ENCODE measurements around the gene REPIN1. TPM values are rescaled to one million over a fixed set of nuclear protein-coding genes. Genes with fewer than 3 reads are reported as not detected.

Gene REPIN1
- total and polyA plus RNA-seq, 9 of the 15 experiments (the other 6 are each of a cell fraction or from before 2014, with no cell fraction given): 8.1 to 283 (median 94.3) TPM

GRCh38 chr7:150400008-150400787 is 31.6 kb downstream of the REPIN1 start (continued):
- TF ChIP-seq, protein P1, sequence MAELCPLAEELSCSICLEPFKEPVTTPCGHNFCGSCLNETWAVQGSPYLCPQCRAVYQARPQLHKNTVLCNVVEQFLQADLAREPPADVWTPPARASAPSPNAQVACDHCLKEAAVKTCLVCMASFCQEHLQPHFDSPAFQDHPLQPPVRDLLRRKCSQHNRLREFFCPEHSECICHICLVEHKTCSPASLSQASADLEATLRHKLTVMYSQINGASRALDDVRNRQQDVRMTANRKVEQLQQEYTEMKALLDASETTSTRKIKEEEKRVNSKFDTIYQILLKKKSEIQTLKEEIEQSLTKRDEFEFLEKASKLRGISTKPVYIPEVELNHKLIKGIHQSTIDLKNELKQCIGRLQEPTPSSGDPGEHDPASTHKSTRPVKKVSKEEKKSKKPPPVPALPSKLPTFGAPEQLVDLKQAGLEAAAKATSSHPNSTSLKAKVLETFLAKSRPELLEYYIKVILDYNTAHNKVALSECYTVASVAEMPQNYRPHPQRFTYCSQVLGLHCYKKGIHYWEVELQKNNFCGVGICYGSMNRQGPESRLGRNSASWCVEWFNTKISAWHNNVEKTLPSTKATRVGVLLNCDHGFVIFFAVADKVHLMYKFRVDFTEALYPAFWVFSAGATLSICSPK (IDR thresholded peaks at IDR 0.05; ENCODE audit: borderline replicate concordance): no peak
- TF ChIP-seq HDAC2 (IDR thresholded peaks at IDR 0.05) (peak; percentile 65; the same call in 1 of the 2 replicates), ZNF695 (CRISPR knock-in tag; IDR thresholded peaks at IDR 0.05) (no peak), NFIC (IDR thresholded peaks at IDR 0.05) (0 out of 2 replicates have a peak, but pooled peaks have one; percentile 4), PTTG1 (tag; IDR thresholded peaks at IDR 0.05; ENCODE audit: low read depth) (no peak), HNRNPK (IDR thresholded peaks at IDR 0.05; ENCODE audit: low read depth, low read length, poor library complexity, severe bottlenecking) (no peak), KDM1A (IDR thresholded peaks at IDR 0.05) (peak in 1 of 2 experiments; percentile 82), ZNF140 (CRISPR knock-in tag; IDR thresholded peaks at IDR 0.05) (no peak), MAFK (IDR thresholded peaks at IDR 0.05; ENCODE audit: low read length) (peak; percentile 75), HNRNPL (IDR thresholded peaks at IDR 0.05; ENCODE audit: low read depth, low read length) (no peak), ATF1 (CRISPR knock-in tag; IDR thresholded peaks at IDR 0.05) (no peak), ATF1 (tag; IDR thresholded peaks at IDR 0.05) (peak; percentile 53), RNF2 (IDR thresholded peaks at IDR 0.05) (peak; percentile 64; the same call in 1 of the 2 replicates), ZBTB26 (CRISPR knock-in tag; IDR thresholded peaks at IDR 0.05) (no peak), ZNF583 (CRISPR knock-in tag; IDR thresholded peaks at IDR 0.05) (no peak), PPARD (CRISPR knock-in tag; IDR thresholded peaks at IDR 0.05) (no peak), ZKSCAN3 (CRISPR knock-in tag; IDR thresholded peaks at IDR 0.05) (no peak)
- TF ChIP-seq, protein P2, sequence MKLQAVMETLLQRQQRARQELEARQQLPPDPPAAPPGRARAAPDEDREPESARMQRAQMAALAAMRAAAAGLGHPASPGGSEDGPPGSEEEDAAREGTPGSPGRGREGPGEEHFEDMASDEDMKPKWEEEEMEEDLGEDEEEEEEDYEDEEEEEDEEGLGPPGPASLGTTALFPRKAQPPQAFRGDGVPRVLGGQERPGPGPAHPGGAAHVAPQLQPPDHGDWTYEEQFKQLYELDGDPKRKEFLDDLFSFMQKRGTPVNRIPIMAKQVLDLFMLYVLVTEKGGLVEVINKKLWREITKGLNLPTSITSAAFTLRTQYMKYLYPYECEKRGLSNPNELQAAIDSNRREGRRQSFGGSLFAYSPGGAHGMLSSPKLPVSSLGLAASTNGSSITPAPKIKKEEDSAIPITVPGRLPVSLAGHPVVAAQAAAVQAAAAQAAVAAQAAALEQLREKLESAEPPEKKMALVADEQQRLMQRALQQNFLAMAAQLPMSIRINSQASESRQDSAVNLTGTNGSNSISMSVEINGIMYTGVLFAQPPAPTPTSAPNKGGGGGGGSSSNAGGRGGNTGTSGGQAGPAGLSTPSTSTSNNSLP (IDR thresholded peaks at IDR 0.05; ENCODE audit: borderline replicate concordance, low read depth, low read length): no peak
- TF ChIP-seq, protein P3, sequence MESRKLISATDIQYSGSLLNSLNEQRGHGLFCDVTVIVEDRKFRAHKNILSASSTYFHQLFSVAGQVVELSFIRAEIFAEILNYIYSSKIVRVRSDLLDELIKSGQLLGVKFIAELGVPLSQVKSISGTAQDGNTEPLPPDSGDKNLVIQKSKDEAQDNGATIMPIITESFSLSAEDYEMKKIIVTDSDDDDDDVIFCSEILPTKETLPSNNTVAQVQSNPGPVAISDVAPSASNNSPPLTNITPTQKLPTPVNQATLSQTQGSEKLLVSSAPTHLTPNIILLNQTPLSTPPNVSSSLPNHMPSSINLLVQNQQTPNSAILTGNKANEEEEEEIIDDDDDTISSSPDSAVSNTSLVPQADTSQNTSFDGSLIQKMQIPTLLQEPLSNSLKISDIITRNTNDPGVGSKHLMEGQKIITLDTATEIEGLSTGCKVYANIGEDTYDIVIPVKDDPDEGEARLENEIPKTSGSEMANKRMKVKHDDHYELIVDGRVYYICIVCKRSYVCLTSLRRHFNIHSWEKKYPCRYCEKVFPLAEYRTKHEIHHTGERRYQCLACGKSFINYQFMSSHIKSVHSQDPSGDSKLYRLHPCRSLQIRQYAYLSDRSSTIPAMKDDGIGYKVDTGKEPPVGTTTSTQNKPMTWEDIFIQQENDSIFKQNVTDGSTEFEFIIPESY (CRISPR knock-in tag; IDR thresholded peaks at IDR 0.05): no peak

Measured in K562 (cell line).